IMR-90 (cell line): Measurements from ENCODE around the gene DUSP14.

ENCODE experiments used
- BHLHE40 ChIP-seq: fragments of 150-350 bp; IDR thresholded peaks from 2 replicates; pipeline ENCODE4 v1.6.1; 2016; ENCODE audit warnings: mild to moderate bottlenecking, low read depth, low read length
- CEBPB ChIP-seq: IDR thresholded peaks from 2 replicates; pipeline ENCODE4 v1.6.1; 2012; ENCODE audit warnings: low read depth, low read length, improper control_type of control experiment
- MAFK ChIP-seq: IDR thresholded peaks from 2 replicates; pipeline ENCODE4 v1.6.1; 2012; ENCODE audit warnings: low read depth, low read length, improper control_type of control experiment
- MXI1 ChIP-seq: IDR thresholded peaks from 2 replicates; pipeline ENCODE4 v1.6.1; 2012; ENCODE audit warnings: low read depth, mild to moderate bottlenecking, low read length, moderate library complexity, borderline replicate concordance
- NFE2L2 ChIP-seq: fragments of 150-350 bp; IDR thresholded peaks from 2 replicates; pipeline ENCODE4 v1.6.1; 2016; ENCODE audit warnings: low read depth, mild to moderate bottlenecking, low read length
- POLR2A ChIP-seq: IDR thresholded peaks from 2 replicates; pipeline ENCODE4 v1.6.1; 2012; ENCODE audit warnings: mild to moderate bottlenecking, low read depth, low read length
- RAD21 ChIP-seq: IDR thresholded peaks from 2 replicates; pipeline ENCODE4 v1.6.1; 2012; ENCODE audit warnings: low read length, improper control_type of control experiment
- RCOR1 ChIP-seq: IDR thresholded peaks from 2 replicates; pipeline ENCODE4 v1.6.1; 2012; ENCODE audit warnings: mild to moderate bottlenecking, low read length, improper control_type of control experiment; ENCODE audit not compliant: insufficient replicate concordance
- SMC3 ChIP-seq: fragments of 150-350 bp; IDR thresholded peaks from 2 replicates; pipeline ENCODE4 v1.6.1; 2016; ENCODE audit warnings: low read depth, mild to moderate bottlenecking, antibody characterized with exemption, low read length, moderate library complexity
- TF ChIP-seq, protein P1 (sequence below): fragments of 150-350 bp; IDR thresholded peaks from 2 replicates; pipeline ENCODE4 v1.6.1; 2017; ENCODE audit warnings: mild to moderate bottlenecking, antibody characterized with exemption, low read length, low read depth
- TF ChIP-seq, protein P2 (sequence below): conservative IDR thresholded peaks from 2 replicates; pipeline ENCODE4 v1.5.1; 2012; ENCODE audit warnings: mild to moderate bottlenecking, low read depth, low read length, improper control_type of control experiment

DNA sequence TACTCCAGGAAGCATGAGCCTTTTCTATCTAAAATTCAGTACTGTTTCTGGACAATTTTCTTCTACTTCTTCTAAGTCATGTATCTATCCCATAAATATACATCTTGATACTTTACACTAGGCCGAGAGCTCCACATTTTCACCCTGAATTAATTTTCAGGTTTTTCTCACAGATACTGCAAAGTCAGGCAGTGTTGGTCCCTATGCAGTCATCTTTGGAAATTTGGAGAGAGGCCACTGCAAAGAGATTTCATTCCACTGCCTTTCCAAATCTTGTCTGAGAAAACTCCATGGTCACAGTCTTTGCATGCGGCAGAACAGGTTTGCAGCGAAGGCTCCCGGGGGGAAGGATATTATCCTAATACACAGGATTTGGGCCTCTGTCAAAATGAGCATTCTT lies 28.2 kb downstream of the DUSP14 start:
- TF ChIP-seq, protein P1, sequence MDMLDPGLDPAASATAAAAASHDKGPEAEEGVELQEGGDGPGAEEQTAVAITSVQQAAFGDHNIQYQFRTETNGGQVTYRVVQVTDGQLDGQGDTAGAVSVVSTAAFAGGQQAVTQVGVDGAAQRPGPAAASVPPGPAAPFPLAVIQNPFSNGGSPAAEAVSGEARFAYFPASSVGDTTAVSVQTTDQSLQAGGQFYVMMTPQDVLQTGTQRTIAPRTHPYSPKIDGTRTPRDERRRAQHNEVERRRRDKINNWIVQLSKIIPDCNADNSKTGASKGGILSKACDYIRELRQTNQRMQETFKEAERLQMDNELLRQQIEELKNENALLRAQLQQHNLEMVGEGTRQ = no peak
- TF ChIP-seq, protein P2, sequence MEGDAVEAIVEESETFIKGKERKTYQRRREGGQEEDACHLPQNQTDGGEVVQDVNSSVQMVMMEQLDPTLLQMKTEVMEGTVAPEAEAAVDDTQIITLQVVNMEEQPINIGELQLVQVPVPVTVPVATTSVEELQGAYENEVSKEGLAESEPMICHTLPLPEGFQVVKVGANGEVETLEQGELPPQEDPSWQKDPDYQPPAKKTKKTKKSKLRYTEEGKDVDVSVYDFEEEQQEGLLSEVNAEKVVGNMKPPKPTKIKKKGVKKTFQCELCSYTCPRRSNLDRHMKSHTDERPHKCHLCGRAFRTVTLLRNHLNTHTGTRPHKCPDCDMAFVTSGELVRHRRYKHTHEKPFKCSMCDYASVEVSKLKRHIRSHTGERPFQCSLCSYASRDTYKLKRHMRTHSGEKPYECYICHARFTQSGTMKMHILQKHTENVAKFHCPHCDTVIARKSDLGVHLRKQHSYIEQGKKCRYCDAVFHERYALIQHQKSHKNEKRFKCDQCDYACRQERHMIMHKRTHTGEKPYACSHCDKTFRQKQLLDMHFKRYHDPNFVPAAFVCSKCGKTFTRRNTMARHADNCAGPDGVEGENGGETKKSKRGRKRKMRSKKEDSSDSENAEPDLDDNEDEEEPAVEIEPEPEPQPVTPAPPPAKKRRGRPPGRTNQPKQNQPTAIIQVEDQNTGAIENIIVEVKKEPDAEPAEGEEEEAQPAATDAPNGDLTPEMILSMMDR = no peak
- TF ChIP-seq POLR2A (no peak), RAD21 (no peak), BHLHE40 (no peak), RCOR1 (no peak), NFE2L2 (no peak), CEBPB (no peak), MAFK (no peak), MXI1 (no peak), SMC3 (no peak)
